ENCODE measurements around the gene CFAP46.

CFAP46 gene

GRCh38 chr10:132942101-132943057 is at the start of gene CFAP46:
Gene CFAP46 (minus strand): TSS chr10:132942570. CDS start chr10:132942484, 86 bp downstream.
- no peak for DNase-seq (ENCODE audit: low read depth in 2 of 2)

DNA sequence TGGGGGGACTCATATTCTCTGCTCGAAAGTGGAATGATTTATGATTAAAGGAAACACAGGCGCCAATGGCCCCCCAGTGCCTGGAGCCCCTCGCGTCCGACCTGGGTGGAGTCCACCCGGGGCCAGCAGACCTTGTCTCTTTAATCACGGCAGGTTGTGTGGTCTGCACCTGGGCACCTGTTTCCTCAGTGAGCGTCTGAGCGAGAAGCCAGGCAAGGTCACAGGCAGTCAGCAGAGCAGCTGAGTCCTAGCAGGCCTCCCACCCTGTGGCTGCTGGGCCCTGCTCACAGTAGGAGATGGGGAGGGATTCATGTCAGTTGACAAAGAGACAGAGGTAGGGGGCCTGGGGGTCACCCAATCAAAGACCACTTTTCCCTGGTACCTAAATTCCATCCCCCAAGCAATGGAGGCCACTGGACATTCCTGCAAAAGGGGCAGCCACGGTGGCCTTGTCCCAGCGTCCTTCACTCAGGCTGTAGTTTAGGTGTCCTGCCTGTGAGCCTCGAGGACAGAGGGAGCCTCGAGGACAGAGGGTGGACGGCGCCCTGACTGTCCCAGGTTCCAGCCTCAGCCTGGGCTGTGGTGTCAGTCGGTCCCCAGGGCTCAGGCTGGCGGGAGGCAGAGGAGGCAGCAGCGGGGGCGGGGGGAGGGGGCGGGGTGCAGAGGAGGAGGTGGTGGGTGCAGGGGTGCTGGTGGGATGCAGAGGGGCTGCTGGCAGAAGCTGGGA is 49.5 kb upstream of the CFAP46 start:
- no peak for DNase-seq (ENCODE audit: low read depth in 2 of 2)

DNA sequence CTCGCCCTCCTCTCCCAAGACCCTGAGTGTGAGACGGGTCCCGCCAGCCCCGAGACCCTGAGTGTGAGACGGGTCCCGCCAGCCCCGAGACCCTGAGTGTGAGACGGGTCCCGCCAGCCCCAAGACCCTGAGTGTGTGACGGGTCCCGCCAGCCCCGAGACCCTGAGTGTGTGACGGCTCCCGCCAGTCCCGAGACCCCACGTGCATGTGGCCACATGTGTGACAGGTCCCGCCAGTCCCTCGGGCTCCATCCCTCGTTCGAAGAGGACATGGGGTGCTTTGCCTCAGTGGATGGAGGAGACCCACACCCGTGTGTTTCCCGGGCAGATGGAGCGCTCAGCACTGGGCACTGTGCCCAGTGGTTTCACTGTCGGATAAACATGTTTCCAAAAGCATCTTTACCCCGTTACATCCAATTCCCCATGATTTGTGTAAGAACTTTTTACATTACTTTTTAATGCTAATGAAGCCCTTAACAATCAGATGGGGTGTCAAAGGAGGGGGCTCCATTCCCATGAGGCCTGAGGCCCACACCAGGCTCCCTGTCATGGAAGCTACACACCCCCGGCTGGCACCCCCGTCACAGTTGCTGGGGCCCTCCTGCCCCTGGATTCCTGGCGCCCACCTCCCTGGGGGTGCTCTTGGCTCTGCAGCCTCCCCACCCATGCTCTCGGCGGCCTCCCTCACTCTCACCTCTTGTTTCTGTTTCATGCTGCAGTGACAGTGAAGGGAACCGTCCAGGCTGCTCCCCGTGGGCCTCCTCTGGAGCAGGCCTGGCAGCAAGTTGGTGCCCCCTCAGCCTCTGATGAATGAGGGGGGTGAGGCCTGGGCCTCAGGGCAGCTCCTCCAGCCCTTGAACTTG is 48.5 kb upstream of the CFAP46 start:
- DNase-seq (ENCODE audit: low read depth in 2 of 2) = no peak

DNA sequence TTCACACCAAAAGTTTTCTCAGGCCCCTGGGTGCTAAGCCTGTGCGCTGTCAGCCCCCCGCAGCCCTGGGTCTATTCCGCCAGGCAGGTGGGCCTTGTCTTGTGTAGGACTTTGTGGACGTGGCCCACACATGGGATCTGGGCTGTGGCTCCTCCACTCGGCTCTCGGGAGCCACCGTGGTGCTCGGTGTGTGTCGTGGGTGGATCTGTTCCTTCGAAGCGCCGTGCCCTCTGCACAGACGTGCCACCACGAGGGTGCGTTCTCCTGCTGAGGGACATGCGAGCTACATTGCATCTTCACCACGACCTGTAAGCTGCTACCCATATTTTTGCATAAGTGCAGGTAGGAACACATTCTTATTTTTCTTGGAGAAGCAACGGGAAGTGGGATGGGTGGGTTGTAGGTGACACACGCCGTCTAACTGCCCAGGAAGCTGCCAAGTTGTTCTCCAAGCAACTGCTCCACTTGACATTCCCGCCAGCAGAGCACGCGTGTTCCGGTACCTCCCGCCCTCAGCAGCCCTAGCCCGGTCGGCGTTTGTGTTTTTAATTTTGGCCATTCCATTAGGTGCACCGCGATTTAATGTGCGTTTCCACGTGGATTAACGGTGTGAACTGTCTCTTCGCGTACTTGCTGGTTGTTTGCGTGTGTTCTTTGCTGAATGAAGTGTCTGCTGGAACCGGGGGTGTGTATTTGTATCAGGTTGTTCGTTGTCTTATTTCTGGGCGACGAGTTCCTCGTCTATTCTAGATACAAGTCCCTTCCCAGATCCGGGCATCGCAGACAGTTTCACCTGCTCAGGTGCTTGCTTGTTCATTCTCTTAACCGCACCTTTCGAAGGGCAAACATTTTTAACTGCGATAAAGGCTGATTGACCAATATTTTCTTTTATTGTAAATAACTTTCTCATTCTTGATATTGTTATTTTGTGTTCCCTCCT is 47.4 kb upstream of the CFAP46 start:
- no peak for DNase-seq (ENCODE audit: low read depth in 2 of 2)

DNA sequence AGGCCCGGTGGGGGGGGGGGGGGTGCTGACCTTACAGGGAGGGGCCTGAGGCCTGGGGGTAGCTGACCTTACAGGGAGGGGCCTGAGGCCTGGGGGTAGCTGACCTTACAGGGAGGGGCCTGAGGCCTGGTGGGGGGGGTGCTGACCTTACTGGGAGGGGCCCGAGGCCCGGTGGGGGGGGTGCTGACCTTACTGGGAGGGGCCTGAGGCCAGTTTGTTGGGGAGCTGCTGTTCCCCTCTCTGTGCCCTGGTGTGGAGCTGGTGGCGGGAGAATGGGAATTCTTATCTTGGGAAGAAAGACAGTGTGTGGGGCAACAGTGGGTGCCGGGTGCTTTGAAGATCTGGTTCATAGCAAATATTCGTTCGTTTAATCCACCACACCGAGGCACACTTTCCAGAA is 46.6 kb upstream of the CFAP46 start:
- no peak for DNase-seq (ENCODE audit: low read depth in 2 of 2)

- no peak for DNase-seq (ENCODE audit: low read depth in 2 of 2)
Measured at GRCh38 chr10:132987671-132988571, 45.6 kb upstream of the CFAP46 start.

DNA sequence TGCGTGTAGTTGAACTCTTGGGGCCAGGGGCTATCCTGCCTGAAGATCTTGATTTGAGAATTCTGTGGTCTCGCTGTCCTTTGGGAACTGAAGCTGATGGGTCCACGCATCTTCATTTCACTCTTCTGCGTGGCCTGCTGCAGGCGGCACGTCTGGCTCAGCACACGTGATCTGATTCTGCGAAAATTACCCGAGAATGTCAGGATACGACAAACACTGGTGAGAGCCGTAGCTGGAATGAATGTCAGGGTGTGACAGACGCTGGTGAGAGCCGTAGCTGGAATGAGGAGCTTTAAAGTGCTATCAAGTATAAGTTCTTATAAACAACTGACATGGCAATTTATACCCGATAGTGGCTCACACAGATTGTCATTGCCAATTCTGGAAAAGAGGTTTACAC is 44.6 kb upstream of the CFAP46 start:
- DNase-seq (ENCODE audit: low read depth in 2 of 2) = no peak

GRCh38 chr10:132986576-132986975 is 44.2 kb upstream of the CFAP46 start:
- DNase-seq (ENCODE audit: low read depth in 2 of 2) = no peak

DNA sequence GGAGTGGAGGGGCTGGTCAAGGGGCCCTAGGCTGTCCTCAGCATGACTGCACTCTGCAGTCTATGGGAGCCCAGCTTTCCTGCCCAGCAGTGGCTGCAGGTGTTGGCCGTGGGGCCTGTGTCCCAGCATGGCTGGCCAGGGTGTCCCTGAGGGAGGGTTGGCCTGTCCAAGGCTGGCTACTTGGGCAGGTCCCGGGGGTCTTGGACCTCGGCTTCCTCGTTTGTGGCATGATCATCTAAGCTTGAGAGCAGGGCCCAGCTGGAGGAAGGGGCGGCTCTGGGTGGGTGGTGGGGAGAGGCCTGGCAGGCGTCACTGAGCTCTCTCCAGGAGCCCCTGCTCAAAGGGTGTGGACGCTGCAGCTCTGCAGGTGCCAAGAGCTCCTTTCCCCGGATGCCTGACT is 43.7 kb upstream of the CFAP46 start:
- no peak for DNase-seq (ENCODE audit: low read depth in 2 of 2)

GRCh38 chr10:132985546-132985900 is 43.2 kb upstream of the CFAP46 start:
- no peak for DNase-seq (ENCODE audit: low read depth in 2 of 2)

DNA sequence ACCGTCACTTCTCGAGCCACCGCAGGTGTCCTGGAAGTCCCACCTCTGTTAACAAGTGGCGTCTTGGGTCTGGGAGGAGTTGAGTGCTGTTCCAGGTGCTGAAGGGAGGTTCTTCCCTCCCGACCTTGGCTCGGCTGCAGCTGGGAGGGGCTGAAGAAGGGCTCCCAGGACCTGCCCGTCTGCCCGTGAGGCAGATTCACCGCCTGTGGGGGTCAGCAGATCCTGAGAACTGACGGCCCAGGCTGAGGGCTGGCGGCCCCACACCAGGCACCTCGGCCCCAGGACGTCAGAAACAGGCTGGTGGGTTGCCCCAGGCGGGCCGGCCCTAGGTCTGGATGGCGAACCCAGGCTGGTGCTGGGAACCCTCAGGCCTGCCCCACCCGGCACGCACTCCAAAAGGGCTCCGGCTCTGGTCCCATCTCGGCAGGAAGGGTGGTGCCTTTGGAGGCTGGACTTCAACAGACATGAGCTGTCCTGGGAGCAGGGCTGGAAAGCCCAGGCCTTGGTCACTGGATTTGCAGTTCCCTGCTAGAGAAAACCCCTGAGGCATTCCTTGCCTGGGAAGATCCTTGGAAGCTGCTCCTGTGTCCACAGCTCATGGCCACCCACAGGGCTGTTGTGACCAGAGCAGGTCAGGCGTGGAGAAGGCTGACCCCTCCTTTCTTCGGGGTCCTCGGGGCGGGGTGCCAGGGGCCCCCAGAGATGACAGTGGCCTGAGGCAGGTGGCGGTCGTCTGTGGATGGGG is 42.6 kb upstream of the CFAP46 start:
- no peak for DNase-seq (ENCODE audit: low read depth in 2 of 2)

DNA sequence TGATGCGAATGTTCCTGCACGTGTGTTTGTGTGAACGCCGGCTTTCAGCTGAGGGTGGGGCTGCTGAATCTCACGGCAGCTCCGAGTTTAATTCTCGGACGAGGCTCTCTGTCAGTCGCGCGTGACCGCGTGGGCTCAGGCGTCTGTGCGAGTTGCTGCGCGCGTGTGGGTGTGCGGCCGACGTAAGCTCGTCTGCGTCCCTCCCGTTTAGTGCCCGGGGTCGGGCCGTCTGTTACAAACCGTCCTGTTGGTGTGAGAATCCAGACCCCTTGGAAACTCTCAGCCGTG is 41.6 kb upstream of the CFAP46 start:
- DNase-seq (ENCODE audit: low read depth in 2 of 2) = no peak

DNA sequence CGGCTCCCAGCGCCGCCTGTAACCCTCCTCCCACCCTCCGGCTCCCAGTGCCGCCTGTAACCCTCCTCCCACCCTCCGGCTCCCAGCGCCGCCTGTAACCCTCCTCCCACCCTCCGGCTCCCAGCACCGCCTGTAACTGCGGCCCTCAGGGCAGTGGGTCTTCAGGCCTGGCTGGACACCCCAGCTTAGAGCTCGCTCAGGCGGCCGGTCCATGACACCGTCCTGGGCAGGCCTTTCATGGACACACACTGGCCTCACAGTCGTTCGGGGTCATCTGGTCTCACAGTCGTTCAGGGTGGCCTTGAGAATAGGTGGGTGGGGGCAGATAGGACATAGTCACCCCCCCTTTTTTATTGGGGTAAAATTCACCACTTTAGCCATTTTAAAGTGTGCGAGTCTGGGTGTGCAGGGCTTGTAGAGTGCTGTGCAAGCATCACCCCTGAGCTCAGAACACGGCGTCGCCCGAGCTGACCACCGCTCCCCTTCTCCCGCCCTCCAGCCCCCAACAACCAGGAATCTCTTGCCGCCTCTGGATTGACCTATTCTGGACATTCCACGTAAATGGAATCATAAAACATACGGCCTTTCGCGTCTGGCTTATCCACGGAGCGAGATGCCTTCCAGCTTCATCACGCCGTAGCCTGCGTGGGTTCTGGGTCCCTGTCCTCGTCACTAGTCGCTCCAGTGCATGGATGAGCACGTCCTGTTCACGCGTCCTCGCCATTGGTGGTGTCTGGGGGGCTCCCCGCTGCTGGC is 41.1 kb upstream of the CFAP46 start:
- no peak for DNase-seq (ENCODE audit: low read depth in 2 of 2)

DNA sequence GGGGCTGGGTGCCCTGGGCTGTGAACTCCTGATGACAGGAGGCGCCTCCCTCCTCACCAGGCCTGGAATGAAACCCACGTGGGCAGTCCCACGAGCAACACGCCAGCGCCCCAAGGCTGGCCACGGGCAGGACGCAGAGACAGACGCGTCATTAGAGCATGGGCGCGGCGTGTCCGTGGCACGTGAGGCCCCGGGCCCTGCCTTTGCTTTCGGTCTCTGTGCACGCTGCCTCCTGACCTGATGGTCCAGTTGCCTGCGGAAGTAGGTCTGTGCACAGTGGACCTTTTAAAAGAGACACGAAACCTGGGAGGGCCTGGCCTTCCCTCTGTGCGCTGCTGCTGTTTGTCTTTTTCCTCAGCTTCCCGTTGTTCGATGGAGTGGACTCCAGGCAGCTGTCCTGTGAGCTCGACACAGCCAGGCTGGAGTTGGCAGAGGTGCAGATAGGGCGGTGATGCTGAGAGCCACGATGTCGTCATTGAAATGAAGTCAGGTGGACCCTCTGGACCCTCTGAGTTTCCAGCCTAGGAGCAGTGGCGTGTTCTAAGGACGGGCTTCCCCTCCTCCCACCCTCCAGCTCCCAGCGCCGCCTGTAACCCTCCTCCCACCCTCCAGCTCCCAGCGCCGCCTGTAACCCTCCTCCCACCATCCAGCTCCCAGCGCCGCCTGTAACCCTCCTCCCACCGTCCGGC is 40.1 kb upstream of the CFAP46 start:
- DNase-seq (ENCODE audit: low read depth in 2 of 2) = no peak

DNA sequence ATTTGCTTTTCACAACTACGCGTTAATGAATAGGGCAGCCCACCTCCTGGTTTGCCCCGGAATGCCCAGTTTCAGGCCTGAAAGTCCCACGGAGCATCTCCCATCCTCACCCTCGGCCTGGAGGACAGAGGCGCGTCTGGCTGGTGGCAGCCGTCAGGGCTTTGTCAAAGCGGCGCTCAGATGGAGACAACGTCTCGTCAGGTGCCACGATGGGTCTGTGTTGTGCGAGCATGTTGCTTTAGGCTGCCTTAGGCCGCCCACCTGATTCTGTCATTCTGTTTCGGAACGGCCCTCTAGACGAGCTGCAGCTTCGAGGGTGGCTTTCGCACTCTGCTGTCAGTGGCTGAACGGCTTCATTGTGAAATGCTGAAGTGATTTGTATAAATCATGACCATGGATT is 39.4 kb upstream of the CFAP46 start:
- no peak for DNase-seq (ENCODE audit: low read depth in 2 of 2)

DNA sequence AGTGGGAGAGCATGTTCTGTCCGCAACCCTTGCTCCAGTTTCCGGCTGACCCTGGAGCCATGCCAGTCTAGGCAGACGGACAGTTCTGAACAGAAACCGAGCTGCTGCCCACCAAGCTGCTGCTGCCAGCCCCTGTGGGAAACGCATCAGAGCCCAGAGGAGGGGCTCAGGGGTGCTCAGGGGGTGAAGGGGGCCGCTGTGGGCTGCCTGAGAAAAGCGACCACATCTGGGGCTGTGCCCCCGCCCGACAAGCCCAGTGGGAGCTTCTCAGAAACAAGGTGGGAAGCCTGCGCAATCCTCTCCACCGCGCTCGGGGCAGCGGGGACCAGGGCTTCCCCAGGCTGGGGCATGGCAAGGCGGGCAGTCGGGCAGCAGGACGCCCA is 38.8 kb upstream of the CFAP46 start:
- DNase-seq (ENCODE audit: low read depth in 2 of 2) = no peak

DNA sequence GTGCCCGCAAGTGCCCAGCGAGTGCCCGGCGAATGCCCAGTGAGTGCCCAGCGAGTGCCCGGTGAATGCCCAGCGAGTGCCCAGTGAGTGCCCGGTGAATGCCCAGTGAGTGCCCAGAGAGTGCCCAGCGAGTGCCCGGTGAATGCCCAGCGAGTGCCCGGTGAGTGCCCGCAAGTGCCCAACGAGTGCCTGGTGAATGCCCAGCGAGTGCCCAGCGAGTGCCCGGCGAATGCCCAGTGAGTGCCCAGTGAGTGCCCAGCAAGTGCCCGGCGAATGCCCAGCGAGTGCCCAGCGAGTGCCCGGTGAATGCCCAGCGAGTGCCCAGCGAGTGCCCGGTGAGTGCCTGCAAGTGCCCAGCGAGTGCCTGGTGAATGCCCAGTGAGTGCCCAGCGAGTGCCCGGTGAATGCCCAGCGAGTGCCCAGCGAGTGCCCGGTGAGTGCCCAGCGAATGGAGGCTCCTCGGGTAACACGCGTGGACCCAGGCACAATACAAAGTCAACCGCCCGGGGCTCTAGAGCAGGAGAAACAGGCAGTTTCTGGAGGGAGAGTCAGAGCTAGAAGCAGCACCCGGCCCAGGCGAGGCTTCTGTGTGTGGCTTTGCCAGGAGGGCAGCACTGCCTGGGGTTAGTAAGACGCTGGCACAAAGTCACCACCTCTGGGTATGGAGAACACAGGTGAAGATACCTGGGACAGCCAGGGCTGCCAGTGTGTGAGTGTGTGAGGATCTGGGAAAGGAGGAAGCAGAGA is 38.2 kb upstream of the CFAP46 start:
- DNase-seq (ENCODE audit: low read depth in 2 of 2) = no peak

Measured in stimulated activated CD4-positive, alpha-beta T cell treated with anti-CD3 and anti-CD28 coated beads, Interleukin-1b, Interleukin-23, amount 100 ng/mL, for 4 hours (primary cell).